NOMO-1 treated with dmso at 0.1 percent for 144 hours (cell line): ENCODE data around the gene DPY19L1.
"Not testable (repeated sequence)": the region's sequence is repeated elsewhere in the genome, so short reads cannot be mapped to it uniquely, and the experiment has no call there.

Experiments used
- DNase-seq: peaks from one replicate; lab custom pipeline; 2025; ENCODE audit not compliant: unreplicated experiment; lab: John Stamatoyannopoulos, UW

DPY19L1 gene

DNA sequence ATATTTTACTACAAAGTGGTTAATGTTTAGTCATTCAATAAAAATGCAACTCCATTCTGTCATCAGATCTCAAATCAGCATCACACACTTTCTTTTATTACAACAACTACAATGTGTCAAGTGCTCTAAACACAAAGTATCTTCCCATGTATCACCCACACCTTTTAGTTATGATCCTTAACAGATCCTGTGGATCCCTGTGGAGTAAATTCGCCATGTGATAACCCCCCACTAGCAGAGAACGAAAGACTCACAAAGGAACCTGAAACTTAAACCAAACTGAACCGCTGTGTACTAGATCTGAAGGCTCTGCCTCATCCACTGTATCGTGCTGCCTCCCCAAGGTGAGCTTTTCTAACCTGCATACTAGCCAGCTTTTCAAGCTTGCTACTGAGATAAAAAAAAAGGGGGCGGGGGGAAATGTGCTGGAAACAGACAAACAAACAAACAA lies 1.7 kb downstream of the DPY19L1 start:
- DNase-seq = no peak

- no peak for DNase-seq
These were observed 5.1 kb downstream of the DPY19L1 start for GRCh38 chr7:35032166-35032565.

GRCh38 chr7:35030848-35031247 lies 6.4 kb downstream of the DPY19L1 start:
- DNase-seq = no peak

DNA sequence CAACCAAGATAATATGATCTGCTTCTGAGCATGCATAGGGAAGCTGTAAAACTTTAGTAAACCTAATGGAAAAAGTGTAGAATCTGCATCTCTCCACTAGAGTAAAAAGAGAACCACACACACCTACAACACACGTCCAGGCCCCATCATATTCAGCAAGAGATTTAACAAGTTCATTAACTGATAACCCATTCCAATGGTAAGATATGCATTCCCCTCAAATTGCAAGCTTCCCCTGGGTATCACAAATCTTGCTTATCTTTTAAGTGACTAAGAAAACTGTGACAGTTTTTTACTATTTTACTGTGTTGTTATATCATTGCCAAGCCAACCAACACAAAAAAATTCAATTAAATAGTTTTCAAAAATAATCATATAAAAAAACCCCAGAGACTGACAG lies 8.0 kb downstream of the DPY19L1 start:
- DNase-seq = no peak

- no peak for DNase-seq
These were observed 11.1 kb downstream of the DPY19L1 start for GRCh38 chr7:35026150-35026549.

DNA sequence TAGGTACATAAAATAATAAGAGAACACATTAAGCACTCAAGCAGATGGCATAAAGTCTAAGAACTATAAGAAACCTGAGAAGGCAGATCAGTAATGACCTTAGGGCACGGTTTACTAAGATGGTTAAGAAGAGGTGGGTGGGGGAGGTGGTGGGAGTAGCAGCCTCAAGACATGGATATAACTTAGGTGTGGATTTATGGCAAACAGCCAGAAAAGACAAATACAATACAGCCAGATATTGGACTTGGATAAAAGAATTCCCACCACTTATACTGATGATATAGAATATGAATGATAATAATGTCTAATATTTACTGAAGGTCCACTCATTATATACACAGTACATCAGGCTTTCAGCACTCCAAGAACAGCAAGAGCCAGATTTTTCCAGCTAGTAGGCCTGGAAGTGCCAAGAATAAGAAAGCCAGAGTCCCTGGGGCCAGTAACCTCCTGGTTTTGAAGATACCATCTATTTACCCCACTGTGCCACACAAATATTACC lies 11.9 kb downstream of the DPY19L1 start:
- no peak for DNase-seq

DNA sequence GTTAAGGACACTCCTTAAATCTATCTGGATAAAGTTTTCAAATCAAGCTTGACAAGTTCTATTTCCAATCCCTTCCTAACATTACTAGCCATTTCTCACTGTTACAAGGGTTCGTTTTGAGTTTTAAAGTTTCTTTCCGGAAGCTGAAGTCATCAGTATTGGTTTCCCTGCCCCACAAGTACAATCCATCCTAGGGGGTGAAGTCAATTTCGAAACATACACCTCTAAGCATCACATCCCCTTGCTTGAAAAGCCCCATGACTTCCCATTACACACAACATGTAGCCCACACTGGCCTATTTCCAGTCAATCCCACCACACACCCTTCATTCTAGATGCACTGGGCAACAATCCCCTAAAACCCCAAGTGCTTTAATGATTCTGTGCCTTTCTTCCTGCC lies 13.0 kb downstream of the DPY19L1 start:
- DNase-seq = no peak

GRCh38 chr7:35022725-35023124 lies 14.6 kb downstream of the DPY19L1 start:
- no peak for DNase-seq

- no peak for DNase-seq
These were observed 15.8 kb downstream of the DPY19L1 start for GRCh38 chr7:35021445-35021844.

- no peak for DNase-seq
These were observed 17.5 kb downstream of the DPY19L1 start for GRCh38 chr7:35019801-35020200.

DNA sequence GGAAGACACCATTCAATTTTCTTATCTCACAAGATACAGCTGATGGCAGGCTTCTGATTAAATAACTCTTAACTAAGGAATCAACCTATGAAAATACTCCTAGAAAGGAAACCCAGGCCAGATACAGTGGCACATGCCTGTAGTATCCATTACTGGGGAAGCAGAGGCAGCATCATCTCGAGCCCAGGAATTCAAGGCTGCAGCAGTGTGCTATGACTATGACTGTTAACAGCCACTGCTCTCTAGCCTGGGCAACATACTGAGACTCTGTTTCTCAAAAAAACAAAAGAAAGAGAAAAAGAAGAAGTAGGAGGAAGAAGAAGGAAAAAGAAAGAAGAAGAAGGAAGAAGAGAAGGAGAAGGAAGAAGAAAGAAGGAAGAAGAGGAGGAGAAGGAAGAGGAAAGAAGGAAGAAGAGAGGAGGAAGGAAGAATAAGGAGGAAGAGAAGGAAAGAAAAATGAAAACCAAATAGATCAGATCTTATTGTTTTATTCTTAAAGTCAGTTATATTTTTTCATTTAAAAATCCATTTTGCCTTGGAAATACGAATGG lies 18.0 kb downstream of the DPY19L1 start:
- no peak for DNase-seq

DNA sequence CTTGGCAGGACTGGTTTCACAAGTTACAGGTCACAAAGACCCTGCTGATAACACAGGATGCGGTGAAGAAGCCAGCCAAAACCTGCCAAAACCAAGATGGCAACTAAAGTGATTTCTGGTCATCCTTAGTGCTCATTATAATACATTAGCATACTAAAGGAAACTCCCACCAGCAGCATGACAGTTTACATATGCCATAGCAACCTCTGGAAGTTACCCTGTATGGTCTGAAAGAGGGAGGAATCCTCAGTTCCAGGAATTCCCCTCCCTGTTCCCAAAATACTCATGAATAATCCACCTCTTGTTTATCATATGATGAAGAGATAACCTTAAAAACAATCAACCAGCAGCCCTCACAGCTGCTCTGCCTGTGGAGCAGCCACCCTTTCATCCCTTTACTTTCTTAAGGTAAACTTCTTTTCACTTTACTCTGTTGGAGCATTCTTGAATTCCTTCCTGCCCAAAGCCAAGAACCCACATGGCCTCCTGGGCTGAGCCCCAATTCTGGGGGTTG lies 21.9 kb downstream of the DPY19L1 start:
- DNase-seq = no peak

DNA sequence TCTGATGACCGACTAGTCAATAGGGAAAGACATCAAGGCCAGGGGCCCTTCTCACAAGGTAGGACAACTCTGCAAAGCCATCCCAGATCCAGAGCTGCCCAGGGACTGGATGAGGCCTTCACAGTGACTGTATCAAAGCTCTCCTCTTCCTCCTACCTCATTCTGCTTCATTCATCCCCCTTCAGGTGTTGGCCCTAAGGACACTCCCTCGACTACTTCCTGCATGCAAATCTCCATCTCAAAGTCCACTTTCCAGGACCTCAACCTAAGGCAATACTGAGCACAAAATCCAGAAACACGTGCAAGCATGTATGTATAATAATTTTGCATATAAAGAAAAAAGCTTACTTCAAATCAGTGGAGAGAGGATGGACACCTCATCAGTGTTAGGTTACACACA lies 25.1 kb downstream of the DPY19L1 start:
- DNase-seq = no peak

DNA sequence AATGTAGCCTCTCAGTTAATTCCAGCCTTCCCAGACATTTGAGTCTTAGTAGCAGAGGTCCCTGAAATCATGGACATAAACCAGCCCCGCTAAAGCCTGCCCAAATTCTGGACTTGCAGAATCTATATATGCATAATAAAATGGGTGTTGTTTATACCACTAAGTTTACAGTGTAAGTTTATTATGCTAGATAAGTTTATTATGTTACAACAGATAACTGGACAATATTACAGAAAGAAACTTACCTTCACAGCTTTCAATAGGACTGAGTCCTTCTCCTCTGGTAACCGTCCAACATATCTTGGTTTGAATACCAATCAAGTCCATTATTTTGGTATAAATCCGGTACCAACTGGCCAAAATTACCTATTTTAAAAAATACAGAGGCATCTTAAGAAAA lies 26.2 kb downstream of the DPY19L1 start:
- DNase-seq = no peak

DNA sequence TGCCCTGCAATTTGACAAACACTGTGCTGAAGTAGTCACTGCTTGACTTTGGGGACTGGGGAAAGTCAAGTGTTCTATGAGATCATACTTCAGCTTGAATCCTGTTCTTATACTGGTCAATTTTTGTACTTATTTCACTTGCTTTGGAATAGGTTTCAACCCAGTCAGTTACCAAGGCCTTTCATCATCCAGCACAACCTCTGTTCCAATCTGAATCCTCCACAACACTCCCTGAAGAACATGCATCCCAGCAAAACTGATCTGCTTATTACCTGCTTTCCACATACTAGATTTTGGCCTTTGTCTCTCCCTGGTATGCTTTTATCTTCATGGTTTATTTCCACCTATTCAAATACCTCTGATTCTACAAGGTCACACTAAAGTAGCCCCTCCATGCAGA lies 29.5 kb downstream of the DPY19L1 start:
- no peak for DNase-seq

DNA sequence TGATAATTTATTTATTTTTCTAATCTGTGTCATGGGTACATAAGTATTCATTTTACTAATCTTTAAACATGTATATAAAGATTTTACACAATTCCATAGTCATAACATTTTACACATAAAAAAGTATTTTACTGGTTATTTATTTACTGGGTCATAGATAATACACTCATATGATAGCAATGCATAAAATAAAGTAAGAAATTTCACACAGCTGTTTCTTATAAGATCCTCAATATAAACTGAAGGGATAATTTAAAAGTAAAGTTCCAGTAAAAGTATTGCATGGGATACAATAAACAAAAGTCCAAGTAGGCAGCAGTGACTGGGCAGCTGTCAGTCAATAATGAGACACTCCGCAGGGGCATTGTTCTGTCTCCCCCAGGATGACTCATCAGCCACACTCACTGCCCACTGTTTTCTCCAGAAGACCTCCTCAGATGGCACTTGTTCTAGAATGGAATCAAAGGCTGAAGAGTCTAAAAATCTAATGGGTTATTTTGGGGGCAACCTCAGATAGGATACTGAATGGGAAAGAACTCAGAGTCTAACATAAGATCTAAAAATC lies 32.7 kb downstream of the DPY19L1 start:
- DNase-seq = no peak

DNA sequence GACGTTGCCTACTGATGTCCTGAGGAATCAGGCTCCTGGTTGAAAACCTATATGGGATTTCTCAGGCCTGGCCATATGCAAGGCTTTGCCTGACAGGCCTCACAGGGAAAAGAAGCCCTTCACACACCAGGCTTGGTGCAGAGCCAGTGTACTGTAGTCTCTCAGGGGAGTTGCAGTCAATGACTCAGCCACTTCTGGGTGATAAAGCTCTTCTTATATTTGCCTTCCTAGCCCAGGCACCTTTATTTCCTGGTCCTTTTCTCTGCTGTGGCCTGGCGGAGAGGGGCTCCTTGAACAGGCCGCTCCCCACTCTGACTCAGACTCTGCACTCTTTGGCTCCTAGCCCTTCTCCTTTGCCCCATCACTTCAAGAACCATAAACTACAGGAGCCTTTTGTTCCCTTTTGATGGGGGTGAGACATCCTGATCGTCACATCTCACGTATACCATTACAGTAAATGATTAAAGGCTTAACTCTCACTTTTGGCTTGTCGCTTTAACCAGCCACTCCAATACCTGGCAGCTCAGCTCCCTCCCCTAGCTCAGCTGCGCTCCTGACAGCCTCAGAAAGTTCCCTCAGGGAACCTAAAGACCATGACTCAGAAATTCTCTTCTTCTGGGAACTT lies 33.5 kb downstream of the DPY19L1 start:
- DNase-seq = no peak

- not testable (repeated sequence) for DNase-seq
These were observed 34.1 kb downstream of the DPY19L1 start for GRCh38 chr7:35003177-35003650.

- not testable (repeated sequence) for DNase-seq
These were observed 39.0 kb downstream of the DPY19L1 start for GRCh38 chr7:34998335-34998734.

GRCh38 chr7:34996423-34997090 lies 40.7 kb downstream of the DPY19L1 start:
- not testable (repeated sequence) for DNase-seq

GRCh38 chr7:34995757-34996156 lies 41.5 kb downstream of the DPY19L1 start:
- no peak for DNase-seq
